ENCODE data around the gene CIITA. TPM values are rescaled to one million over a fixed set of nuclear protein-coding genes. Genes with fewer than 3 reads are reported as not detected.

Gene CIITA
- total RNA-seq, 1 donor from 2014 or later: 13.0 TPM

DNA sequence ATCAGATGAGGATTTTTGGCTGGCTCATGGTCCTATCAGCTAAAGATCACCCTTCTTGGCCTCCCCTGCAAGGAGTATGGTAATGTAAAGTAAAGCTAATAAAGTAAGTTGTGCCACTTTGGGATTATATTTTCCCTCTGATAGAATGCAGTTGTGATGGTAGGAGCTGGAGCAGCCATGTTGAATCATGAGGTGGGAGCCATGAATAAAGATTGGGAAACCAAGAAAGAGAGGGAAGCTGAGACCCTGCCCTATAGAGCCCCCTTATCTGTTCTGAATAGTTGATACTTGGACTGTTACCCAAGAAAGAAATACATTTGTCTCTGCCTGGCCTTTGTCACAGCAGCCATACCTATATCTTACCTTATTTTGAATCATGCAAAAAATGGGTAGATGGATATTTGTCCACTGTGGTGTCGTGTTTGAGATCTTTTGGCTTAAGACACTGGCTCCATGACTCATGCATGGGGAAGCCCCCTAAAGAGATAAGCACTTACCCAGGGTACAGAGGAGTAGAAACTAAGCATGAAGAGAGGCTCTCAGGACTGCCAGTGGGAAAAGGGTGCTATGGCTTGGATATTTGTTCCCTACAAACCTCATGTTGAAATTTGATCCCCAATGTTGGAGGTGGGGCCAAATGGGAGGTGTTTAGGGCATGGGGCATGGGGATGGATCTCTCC is 40.7 kb upstream of the CIITA start:
- Mint-ChIP-seq H3K27ac (no peak overlapping the region), H3K36me3 (ENCODE audit: low read depth) (no peaks in the 10 kb centered on the region), H3K4me1 (ENCODE audit: low read depth) (peaks cover 18% of the 10 kb centered on the region), H3K27me3 (ENCODE audit: insufficient read depth) (peaks cover 10% of the 10 kb centered on the region), H3K4me3 (no peak overlapping the region), H3K9me3 (peaks cover 10% of the 10 kb centered on the region)
- DNase-seq (ENCODE audit: low spot score): no peak
- intact Hi-C loops (cut with micrococcal nuclease): no loop called here

DNA sequence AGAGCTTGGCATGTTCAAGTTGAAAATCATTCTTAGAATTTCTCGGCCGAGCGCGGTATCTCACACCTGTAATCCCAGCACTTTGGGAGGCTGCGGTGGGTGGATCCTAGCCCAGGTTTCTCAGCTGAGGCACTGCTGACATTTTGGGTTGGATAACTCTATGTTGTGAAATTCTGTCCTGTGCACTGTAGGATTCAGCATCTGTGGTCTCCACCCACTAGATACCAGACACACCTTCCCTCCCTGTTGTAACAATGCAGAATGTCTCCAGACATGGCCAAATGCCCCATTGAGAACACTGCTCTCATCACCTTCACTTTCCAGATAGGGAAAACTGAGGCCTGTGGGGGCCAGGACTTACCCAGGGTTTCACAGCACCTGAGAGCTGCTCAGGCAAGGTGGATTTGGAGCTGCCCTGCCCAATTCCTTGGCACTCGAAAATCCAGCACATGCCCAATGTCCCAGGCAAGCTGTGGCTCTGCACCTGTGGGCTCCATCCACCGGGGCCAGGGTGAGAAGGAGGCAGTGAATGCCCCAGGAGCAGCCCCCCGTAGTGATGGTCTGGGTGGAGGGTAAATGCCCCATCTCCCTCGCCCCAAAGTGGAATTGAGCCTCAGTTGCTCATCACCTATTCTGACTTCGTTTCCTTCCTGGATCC is 38.3 kb upstream of the CIITA start:
- no peaks in the 10 kb centered on the region for H3K36me3 Mint-ChIP-seq (ENCODE audit: low read depth)
- no peak for DNase-seq (ENCODE audit: low spot score)
- H3K4me1 Mint-ChIP-seq (ENCODE audit: low read depth): peaks cover 18% of the 10 kb centered on the region
- H3K27me3 Mint-ChIP-seq (ENCODE audit: insufficient read depth): peaks cover 15% of the 10 kb centered on the region
- no peak overlapping the region for H3K4me3 Mint-ChIP-seq
- H3K9me3 Mint-ChIP-seq: peaks cover 10% of the 10 kb centered on the region
- no peak overlapping the region for H3K27ac Mint-ChIP-seq
- intact Hi-C loops (cut with micrococcal nuclease): no loop called here

DNA sequence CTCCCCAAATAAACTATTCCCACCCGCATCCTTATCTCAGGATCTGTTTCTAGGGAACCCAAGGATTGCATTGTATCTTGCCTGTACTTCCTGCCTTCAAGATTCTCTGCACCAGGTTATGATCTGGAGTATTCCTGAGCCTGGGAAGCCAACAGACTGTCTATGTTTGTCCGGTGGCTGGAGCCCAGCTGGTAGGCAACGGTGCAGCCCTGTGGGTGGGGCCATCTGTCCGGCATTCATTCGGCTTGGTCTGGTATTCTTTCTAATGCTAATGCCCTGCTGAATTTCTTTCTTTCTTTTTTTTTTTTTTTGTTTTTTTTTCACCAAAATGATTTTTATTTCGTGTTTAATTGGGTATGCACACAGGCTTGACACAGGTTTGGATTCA is 37.7 kb upstream of the CIITA start:
- Mint-ChIP-seq H3K9me3 (peaks cover 9% of the 10 kb centered on the region), H3K4me1 (ENCODE audit: low read depth) (peaks cover 16% of the 10 kb centered on the region), H3K27ac (no peak overlapping the region), H3K36me3 (ENCODE audit: low read depth) (no peaks in the 10 kb centered on the region), H3K27me3 (ENCODE audit: insufficient read depth) (peaks cover 13% of the 10 kb centered on the region), H3K4me3 (no peak overlapping the region)
- DNase-seq (ENCODE audit: low spot score): no peak
- intact Hi-C loops (cut with micrococcal nuclease): no loop called here

DNA sequence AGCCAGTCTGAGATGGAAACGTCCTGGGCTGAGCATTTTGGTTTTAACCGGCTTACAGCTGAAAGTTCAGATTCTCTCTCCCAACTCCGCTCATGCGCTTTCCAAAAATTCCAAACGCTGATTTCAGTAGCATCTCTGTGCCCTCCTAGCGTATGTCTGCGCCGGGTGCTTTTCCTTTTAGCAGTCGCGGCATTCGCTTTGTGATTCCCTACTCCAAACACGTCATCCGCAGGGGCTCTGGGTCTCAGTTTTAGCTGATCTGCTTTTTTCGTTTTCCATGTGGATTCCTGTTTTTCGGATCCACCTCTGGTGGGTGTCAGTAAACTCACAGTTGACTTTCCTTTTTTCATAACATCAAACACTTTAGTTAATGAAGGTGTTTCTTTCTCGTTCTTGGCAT is 36.3 kb upstream of the CIITA start:
- H3K4me3 Mint-ChIP-seq: no peak overlapping the region
- H3K9me3 Mint-ChIP-seq: peaks cover 3% of the 10 kb centered on the region

DNA sequence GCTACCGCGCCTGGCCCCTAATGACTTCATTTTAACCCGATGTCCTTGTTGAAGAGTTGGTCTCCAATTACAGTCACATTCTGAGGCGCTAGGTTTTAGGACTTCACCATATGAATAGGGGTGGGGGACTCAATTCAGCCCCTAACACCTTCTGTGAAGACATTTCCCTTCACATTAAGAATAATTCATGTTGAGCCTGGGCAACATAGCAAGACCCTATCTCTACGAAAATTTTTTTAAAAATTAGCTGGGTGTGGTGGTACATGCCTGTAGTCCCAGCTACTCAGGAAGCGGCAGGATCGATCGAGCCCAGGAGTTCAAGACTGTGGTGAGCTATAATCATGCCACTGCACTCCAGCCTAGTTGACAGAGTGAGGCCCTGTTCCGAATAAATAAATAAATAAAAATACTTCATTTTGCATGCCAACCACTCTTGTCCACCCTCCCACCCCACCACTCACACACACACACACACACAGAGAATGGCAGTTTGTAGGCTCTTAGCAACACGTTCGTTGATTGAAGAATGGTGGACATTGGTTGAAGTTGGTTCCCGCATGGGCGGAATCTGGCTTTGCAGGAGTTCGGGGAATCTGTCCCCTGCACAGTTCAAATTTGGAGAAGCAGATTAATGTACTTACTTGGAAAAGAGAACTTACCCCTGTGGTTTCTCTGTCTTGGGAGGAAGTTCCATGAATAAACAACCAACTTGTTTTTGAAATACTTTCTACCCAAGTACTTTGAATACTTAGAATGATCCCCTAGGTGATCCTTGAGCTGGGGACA is 30.6 kb upstream of the CIITA start:
- intact Hi-C loops (cut with micrococcal nuclease): no loop called here
- no peak overlapping the region for H3K27ac Mint-ChIP-seq
- H3K4me3 Mint-ChIP-seq: no peak overlapping the region
- H3K4me1 Mint-ChIP-seq (ENCODE audit: low read depth): peaks cover 7% of the 10 kb centered on the region
- no peaks in the 10 kb centered on the region for H3K36me3 Mint-ChIP-seq (ENCODE audit: low read depth)
- DNase-seq (ENCODE audit: low spot score): no peak
- H3K27me3 Mint-ChIP-seq (ENCODE audit: insufficient read depth): peaks cover 15% of the 10 kb centered on the region
- H3K9me3 Mint-ChIP-seq: no peaks in the 10 kb centered on the region

More for the DNA sequence above, 36.3 kb upstream of the CIITA start:
- H3K27me3 Mint-ChIP-seq (ENCODE audit: insufficient read depth): peaks cover 16% of the 10 kb centered on the region
- no peaks in the 10 kb centered on the region for H3K36me3 Mint-ChIP-seq (ENCODE audit: low read depth)
- peaks cover 2% of the 10 kb centered on the region for H3K4me1 Mint-ChIP-seq (ENCODE audit: low read depth)
- no peak overlapping the region for H3K27ac Mint-ChIP-seq
- DNase-seq (ENCODE audit: low spot score): no peak
- intact Hi-C loops (cut with micrococcal nuclease): no loop called here

DNA sequence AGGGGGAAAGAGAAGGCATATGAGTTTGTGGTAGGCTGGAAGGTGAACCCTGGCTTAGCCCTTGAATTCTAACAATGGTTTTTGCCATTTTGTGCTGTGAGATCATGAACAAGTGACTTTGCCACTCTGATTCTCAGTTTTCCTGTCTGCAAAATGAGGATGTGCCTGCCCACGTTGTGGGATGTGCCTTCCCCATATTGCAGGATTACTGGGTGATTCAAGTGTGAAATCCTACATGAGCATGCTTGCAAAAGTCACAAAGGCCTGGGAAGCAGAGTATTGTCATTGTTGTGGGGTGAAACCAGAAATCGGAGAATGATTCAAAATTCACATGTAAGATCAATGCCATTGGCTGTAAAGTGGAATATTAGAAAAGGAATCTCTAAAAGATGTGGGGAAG is 29.8 kb upstream of the CIITA start:
- intact Hi-C loops (cut with micrococcal nuclease): no loop called here
- H3K4me3 Mint-ChIP-seq: no peak overlapping the region
- no peaks in the 10 kb centered on the region for H3K9me3 Mint-ChIP-seq
- H3K27me3 Mint-ChIP-seq (ENCODE audit: insufficient read depth): peaks cover 11% of the 10 kb centered on the region
- DNase-seq (ENCODE audit: low spot score): no peak
- peaks cover 10% of the 10 kb centered on the region for H3K4me1 Mint-ChIP-seq (ENCODE audit: low read depth)
- H3K27ac Mint-ChIP-seq: no peak overlapping the region
- H3K36me3 Mint-ChIP-seq (ENCODE audit: low read depth): no peaks in the 10 kb centered on the region

DNA sequence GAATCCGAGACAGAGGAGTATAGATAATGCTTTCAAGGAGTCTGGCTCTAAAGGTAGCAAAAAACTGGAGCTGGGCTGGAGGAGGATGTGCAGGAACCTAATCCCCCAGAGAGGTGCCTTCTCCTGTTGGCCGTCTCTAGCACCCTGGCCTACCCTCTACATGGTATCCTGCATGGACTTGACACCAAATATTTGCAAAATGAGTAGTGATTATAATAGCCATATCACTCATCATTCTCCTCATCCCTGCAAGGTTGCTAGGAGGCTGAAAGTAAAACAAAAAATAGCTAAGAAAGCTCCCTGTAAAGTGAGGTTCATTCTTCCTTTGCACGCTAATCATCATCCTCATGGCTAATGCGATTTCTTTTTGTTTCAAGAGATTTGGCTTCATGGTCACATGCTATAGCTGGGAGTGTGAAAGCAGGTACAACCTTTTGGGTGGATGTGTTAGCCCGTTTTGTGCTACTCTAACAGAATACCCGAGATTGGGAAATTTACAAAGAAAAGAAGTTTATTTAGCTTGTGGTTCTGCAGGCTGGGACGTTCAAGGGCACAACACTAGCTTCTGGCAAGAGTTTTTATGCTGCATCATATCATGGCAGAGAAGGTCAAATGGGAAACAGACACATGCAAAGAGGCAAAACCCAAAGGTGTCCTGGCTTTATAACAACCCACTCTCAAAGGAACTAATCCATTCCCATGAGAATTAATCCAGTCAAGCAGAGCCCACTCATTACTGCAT is 27.1 kb upstream of the CIITA start:
- Mint-ChIP-seq H3K27ac (no peak overlapping the region), H3K9me3 (no peaks in the 10 kb centered on the region), H3K4me3 (no peak overlapping the region), H3K36me3 (ENCODE audit: low read depth) (no peaks in the 10 kb centered on the region), H3K27me3 (ENCODE audit: insufficient read depth) (peaks cover 6% of the 10 kb centered on the region), H3K4me1 (ENCODE audit: low read depth) (peaks cover 21% of the 10 kb centered on the region)
- intact Hi-C loops (cut with micrococcal nuclease): no loop called here
- DNase-seq (ENCODE audit: low spot score): no peak

DNA sequence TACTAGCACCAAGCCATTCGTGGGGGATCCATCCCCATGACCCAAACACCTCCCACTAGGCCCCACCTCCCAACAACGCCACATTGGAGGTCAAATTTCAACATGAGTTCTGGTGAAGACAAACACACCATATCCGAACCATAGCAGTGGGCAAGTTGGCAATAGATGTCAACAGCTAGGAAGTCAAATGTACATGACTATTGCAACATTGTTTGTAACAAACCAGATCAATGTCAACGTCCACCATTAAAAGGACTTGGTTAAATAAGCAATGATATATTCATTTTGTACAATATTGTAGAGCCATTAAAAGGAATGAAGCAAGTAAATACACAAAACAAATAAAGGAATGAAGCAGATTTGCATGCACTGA is 26.5 kb upstream of the CIITA start:
- Mint-ChIP-seq H3K36me3 (ENCODE audit: low read depth) (no peaks in the 10 kb centered on the region), H3K27me3 (ENCODE audit: insufficient read depth) (peaks cover 6% of the 10 kb centered on the region), H3K4me1 (ENCODE audit: low read depth) (peaks cover 21% of the 10 kb centered on the region), H3K9me3 (no peaks in the 10 kb centered on the region), H3K27ac (no peak overlapping the region), H3K4me3 (no peak overlapping the region)
- intact Hi-C loops (cut with micrococcal nuclease): no loop called here
- no peak for DNase-seq (ENCODE audit: low spot score)

DNA sequence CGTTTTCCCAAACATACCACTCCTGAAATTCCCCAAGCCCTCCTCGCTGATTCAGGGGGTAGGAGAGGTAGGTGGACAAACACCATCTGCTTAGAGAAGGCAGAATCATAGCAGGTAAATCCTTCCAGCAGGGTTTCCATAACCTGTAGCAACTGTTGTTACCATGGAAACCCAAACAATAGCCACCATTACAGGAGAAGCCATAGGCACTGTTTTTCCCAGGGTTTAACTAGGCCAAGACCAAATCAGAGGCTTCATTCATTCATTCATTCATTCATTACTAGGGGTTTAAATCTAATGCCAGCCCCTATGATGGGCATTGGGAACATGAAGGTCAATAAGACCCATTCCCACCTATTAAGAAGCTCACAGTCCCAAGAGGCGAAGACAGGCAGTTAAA is 25.5 kb upstream of the CIITA start:
- H3K4me3 Mint-ChIP-seq: no peak overlapping the region
- intact Hi-C loops (cut with micrococcal nuclease): no loop called here
- no peaks in the 10 kb centered on the region for H3K36me3 Mint-ChIP-seq (ENCODE audit: low read depth)
- H3K4me1 Mint-ChIP-seq (ENCODE audit: low read depth): peaks cover 21% of the 10 kb centered on the region
- no peak for DNase-seq (ENCODE audit: low spot score)
- H3K9me3 Mint-ChIP-seq: no peaks in the 10 kb centered on the region
- peaks cover 5% of the 10 kb centered on the region for H3K27me3 Mint-ChIP-seq (ENCODE audit: insufficient read depth)
- H3K27ac Mint-ChIP-seq: no peak overlapping the region

DNA sequence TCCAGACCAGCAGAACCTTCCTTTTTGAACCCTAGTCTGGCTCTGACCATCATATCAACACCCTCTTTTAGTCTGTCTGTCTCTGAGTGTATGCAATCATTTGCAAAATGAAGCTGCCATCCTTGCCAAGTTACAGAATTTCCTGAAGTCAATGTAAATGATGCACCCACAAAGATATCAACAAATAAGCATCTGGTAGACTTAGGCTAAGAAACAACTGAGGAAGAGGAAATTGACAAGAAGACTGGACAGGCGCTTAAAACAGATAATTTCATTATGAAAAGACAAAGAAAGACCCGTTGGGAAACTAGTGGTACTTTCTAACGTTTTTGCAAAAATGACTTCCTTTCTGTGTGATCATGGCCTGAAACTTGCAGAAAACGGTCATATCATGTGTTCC is 24.7 kb upstream of the CIITA start:
- Mint-ChIP-seq H3K4me1 (ENCODE audit: low read depth) (peaks cover 15% of the 10 kb centered on the region), H3K36me3 (ENCODE audit: low read depth) (no peaks in the 10 kb centered on the region), H3K4me3 (no peak overlapping the region), H3K27ac (no peak overlapping the region), H3K9me3 (no peaks in the 10 kb centered on the region), H3K27me3 (ENCODE audit: insufficient read depth) (peaks cover 2% of the 10 kb centered on the region)
- intact Hi-C loops (cut with micrococcal nuclease): no loop called here
- no peak for DNase-seq (ENCODE audit: low spot score)

DNA sequence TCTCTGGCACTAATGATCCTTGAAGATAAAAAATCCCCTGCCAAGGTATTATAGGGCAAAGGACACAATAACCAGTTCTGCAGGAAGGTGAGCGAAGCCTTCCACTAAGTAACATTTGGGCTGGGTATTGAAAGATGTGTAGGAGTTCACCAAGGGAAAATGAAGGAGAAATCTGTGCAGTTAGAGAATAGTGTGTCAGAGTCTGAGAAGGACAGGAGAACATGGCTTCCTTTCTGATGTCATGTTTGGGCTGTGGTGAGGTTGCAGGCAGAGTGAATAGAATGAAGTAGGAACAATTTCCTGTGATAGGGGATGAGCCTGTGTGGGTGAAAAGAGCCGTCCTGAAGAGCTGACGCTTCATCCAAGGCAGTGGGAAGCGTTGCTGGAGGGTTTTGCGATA is 24.1 kb upstream of the CIITA start:
- Mint-ChIP-seq H3K27ac (no peak overlapping the region), H3K4me1 (ENCODE audit: low read depth) (peaks cover 14% of the 10 kb centered on the region), H3K36me3 (ENCODE audit: low read depth) (no peaks in the 10 kb centered on the region), H3K27me3 (ENCODE audit: insufficient read depth) (peaks cover 2% of the 10 kb centered on the region), H3K4me3 (no peak overlapping the region), H3K9me3 (no peaks in the 10 kb centered on the region)
- no peak for DNase-seq (ENCODE audit: low spot score)
- intact Hi-C loops (cut with micrococcal nuclease): no loop called here

DNA sequence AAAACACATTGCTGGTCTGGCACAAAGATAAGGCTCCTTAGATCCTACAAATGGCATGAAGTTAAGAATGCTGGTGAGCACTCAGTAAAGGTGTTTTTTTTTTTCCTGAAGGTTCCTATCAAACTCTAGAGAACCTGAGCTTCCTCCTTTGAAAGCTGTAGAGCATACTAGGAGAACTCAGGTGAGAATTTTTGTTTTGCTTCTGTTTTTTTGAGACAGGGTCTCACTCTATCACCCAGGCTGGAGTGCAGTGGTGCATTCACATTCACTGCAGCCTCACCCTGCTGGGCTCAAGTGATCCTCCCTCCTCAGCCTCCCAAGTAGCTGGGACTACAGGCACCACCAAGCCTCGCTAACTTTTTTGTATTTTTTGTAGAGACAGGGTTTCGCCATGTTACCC is 21.0 kb upstream of the CIITA start:
- H3K4me1 Mint-ChIP-seq (ENCODE audit: low read depth): peaks cover 14% of the 10 kb centered on the region
- no peak for DNase-seq (ENCODE audit: low spot score)
- H3K4me3 Mint-ChIP-seq: no peak overlapping the region
- H3K27me3 Mint-ChIP-seq (ENCODE audit: insufficient read depth): peaks cover 6% of the 10 kb centered on the region
- no peak overlapping the region for H3K27ac Mint-ChIP-seq
- no peaks in the 10 kb centered on the region for H3K36me3 Mint-ChIP-seq (ENCODE audit: low read depth)
- H3K9me3 Mint-ChIP-seq: peaks cover 5% of the 10 kb centered on the region
- intact Hi-C loops (cut with micrococcal nuclease): no loop called here

DNA sequence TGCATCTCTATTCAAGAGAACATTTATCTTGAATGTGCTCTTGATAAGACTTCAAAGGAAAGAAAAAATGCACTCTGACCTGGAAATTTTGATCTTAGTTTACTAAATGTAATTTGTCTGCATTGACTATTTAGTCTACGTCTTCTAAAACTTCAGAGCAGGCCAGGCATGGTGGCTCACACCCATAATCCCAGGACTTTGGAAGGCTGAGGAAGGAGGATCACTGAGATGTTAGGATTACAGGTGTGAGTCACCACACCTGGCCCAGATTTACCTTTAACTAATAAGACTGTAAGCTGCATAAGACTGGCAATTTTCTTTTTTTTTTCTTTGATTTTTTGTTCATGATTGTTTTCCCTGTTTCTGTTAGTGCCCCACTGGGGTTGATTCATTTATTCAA is 18.8 kb upstream of the CIITA start:
- no peaks in the 10 kb centered on the region for H3K36me3 Mint-ChIP-seq (ENCODE audit: low read depth)
- H3K4me3 Mint-ChIP-seq: no peak overlapping the region
- DNase-seq (ENCODE audit: low spot score): no peak
- peaks cover 24% of the 10 kb centered on the region for H3K27me3 Mint-ChIP-seq (ENCODE audit: insufficient read depth)
- no peak overlapping the region for H3K27ac Mint-ChIP-seq
- peaks cover 14% of the 10 kb centered on the region for H3K4me1 Mint-ChIP-seq (ENCODE audit: low read depth)
- intact Hi-C loops (cut with micrococcal nuclease): no loop called here
- peaks cover 5% of the 10 kb centered on the region for H3K9me3 Mint-ChIP-seq
